Measurements from ENCODE around the gene GATC. TPM values are rescaled to one million over a fixed set of nuclear protein-coding genes. Genes with fewer than 3 reads are reported as not detected.
"Not testable (repeated sequence)": the region's sequence is repeated elsewhere in the genome, so short reads cannot be mapped to it uniquely, and the experiment has no call there.

GATC gene
- total RNA-seq, 1 donor from 2014 or later, result 15.5 TPM

GRCh38 chr12:120444676-120445075, 1.6 kb upstream of the GATC start:
- intact Hi-C loops (cut with DNase I), result no loop called here
- Histone ChIP-seq H3K27ac (no peak overlapping the region), H3K36me3 (peaks cover 0 to 24% of the 10 kb centered on the region in 2 donors), H3K27me3 (no peaks in the 10 kb centered on the region), H3K4me1 (peaks cover 43% of the 10 kb centered on the region), H3K9me3 (no peaks in the 10 kb centered on the region), H3K4me3 (no peak overlapping the region)
- DNase-seq (ENCODE audit: extremely low spot score in 2 of 2), result no peak
- TF ChIP-seq CTCF (IDR thresholded peaks at IDR 0.05) (no peak), POLR2A (IDR thresholded peaks at IDR 0.05) (no peak), POLR2AphosphoS5 (IDR thresholded peaks at IDR 0.05; ENCODE audit: insufficient read depth in 1 of 2, low read depth in 1 of 2) (no peak)

- peaks cover 0 to 19% of the 10 kb centered on the region in 2 donors for H3K36me3 ChIP-seq
These were observed 567 bp downstream of the GATC start for GRCh38 chr12:120446844-120447178.

GRCh38 chr12:120447992-120448391, 1.7 kb downstream of the GATC start:
- H3K27me3 ChIP-seq, result no peaks in the 10 kb centered on the region
- H3K27ac ChIP-seq, result no peak overlapping the region
- H3K4me3 ChIP-seq, result no peak overlapping the region
- H3K4me1 ChIP-seq, result peaks cover 38% of the 10 kb centered on the region
- H3K36me3 ChIP-seq, result peaks cover 0 to 16% of the 10 kb centered on the region in 2 donors
- no peaks in the 10 kb centered on the region for H3K9me3 ChIP-seq
- intact Hi-C loops (cut with DNase I), result no loop called here
- TF ChIP-seq CTCF (IDR thresholded peaks at IDR 0.05) (no peak), POLR2AphosphoS5 (IDR thresholded peaks at IDR 0.05; ENCODE audit: insufficient read depth in 1 of 2, low read depth in 1 of 2) (no peak), POLR2A (IDR thresholded peaks at IDR 0.05) (no peak)
- DNase-seq (ENCODE audit: extremely low spot score in 2 of 2), result no peak

More at GRCh38 chr12:120446844-120447178, 567 bp downstream of the GATC start:
- intact Hi-C loops (cut with DNase I); H3K9me3 ChIP-seq; H3K27me3 ChIP-seq; DNase-seq (ENCODE audit: extremely low spot score in 2 of 2): not testable (repeated sequence)
- Histone ChIP-seq H3K27ac (peak overlapping the region; percentile 81), H3K4me3 (peak overlapping the region; percentile 70 to 97), H3K4me1 (peaks cover 38% of the 10 kb centered on the region)

- H3K27me3 ChIP-seq; H3K9me3 ChIP-seq; H3K27ac ChIP-seq; intact Hi-C loops (cut with DNase I); H3K4me3 ChIP-seq; DNase-seq (ENCODE audit: extremely low spot score in 2 of 2): not testable (repeated sequence)
- peaks cover 21% of the 10 kb centered on the region for H3K4me1 ChIP-seq
- H3K36me3 ChIP-seq, result peaks cover 0 to 25% of the 10 kb centered on the region in 2 donors
These were observed 6.3 kb downstream of the GATC start for GRCh38 chr12:120452524-120452923.

GRCh38 chr12:120453060-120453750, 7.0 kb downstream of the GATC start:
- TF ChIP-seq POLR2A (IDR thresholded peaks at IDR 0.05) (no peak), CTCF (IDR thresholded peaks at IDR 0.05) (no peak)
- H3K36me3 ChIP-seq, result peaks cover 0 to 31% of the 10 kb centered on the region in 2 donors
- no peaks in the 10 kb centered on the region for H3K27me3 ChIP-seq
- no peak for DNase-seq (ENCODE audit: extremely low spot score in 2 of 2)
- no peak overlapping the region for H3K4me3 ChIP-seq
- intact Hi-C loops (cut with DNase I), result no loop called here
- no peaks in the 10 kb centered on the region for H3K9me3 ChIP-seq
- H3K27ac ChIP-seq, result no peak overlapping the region
- H3K4me1 ChIP-seq, result peaks cover 15% of the 10 kb centered on the region

GRCh38 chr12:120453977-120454376, 7.7 kb downstream of the GATC start:
- H3K9me3 ChIP-seq, result no peaks in the 10 kb centered on the region
- no peak for TF ChIP-seq CTCF (IDR thresholded peaks at IDR 0.05)
- TF ChIP-seq POLR2AphosphoS5 (IDR thresholded peaks at IDR 0.05; ENCODE audit: insufficient read depth in 1 of 2, low read depth in 1 of 2), result no peak
- TF ChIP-seq POLR2A (IDR thresholded peaks at IDR 0.05), result no peak
- DNase-seq (ENCODE audit: extremely low spot score in 2 of 2), result no peak
- peaks cover 0 to 39% of the 10 kb centered on the region in 2 donors for H3K36me3 ChIP-seq
- no peak overlapping the region for H3K27ac ChIP-seq
- peaks cover 7% of the 10 kb centered on the region for H3K4me1 ChIP-seq
- H3K27me3 ChIP-seq, result no peaks in the 10 kb centered on the region
- H3K4me3 ChIP-seq, result no peak overlapping the region
- intact Hi-C loops (cut with DNase I), result no loop called here
